Measurements from ENCODE around the gene LRP2BP.

GRCh38 chr4:185351691-185352090 is 44.0 kb downstream of the LRP2BP start:
- no peak for TF ChIP-seq ZNF331 (CRISPR knock-in tag; IDR thresholded peaks at IDR 0.05)
- no peak for TF ChIP-seq RCOR2 (CRISPR knock-in tag; IDR thresholded peaks at IDR 0.05)
- TF ChIP-seq CREM (IDR thresholded peaks at IDR 0.05): no peak
- no peak for TF ChIP-seq CREM (CRISPR knock-in tag; IDR thresholded peaks at IDR 0.05)
- TF ChIP-seq USF2 (IDR thresholded peaks at IDR 0.05; ENCODE audit: low read depth, low read length): no peak
- no peak for TF ChIP-seq USF2 (CRISPR knock-in tag; IDR thresholded peaks at IDR 0.05; ENCODE audit: borderline replicate concordance)
- no peak for TF ChIP-seq TBL1XR1 (IDR thresholded peaks at IDR 0.05; ENCODE audit: borderline replicate concordance, low read length, partially characterized antibody)
- no peak for TF ChIP-seq ZNF687 (CRISPR knock-in tag; IDR thresholded peaks at IDR 0.05)
- TF ChIP-seq ZBTB26 (CRISPR knock-in tag; IDR thresholded peaks at IDR 0.05; ENCODE audit: borderline replicate concordance): no peak
- no peak for TF ChIP-seq ZNF274 (CRISPR knock-in tag; IDR thresholded peaks at IDR 0.05)

Data from HepG2 (cell line).